ENCODE results near the gene POLR2L.

- TF ChIP-seq POLR2A (IDR thresholded peaks at IDR 0.05) (no peak), CTCF (IDR thresholded peaks at IDR 0.05) (no peak), EP300 (IDR thresholded peaks at IDR 0.05) (no peak)
Measured at GRCh38 chr11:819943-820649, 22.2 kb downstream of the POLR2L start.
